ENCODE data around the gene CCDC73. TPM values are rescaled to one million over a fixed set of nuclear protein-coding genes. Genes with fewer than 3 reads are reported as not detected.

Gene CCDC73
- total RNA-seq, 1 donor = not detected

- H3K9me3 ChIP-seq (ENCODE audit: low read depth, low read length) = no peaks in the 10 kb centered on the region
- H3K79me2 ChIP-seq (ENCODE audit: insufficient read depth, low read length) = no peaks in the 10 kb centered on the region
- H3K36me3 ChIP-seq (ENCODE audit: insufficient read depth, low read length) = no peaks in the 10 kb centered on the region
- no peaks in the 10 kb centered on the region for H3K27me3 ChIP-seq (ENCODE audit: insufficient read depth, low read length)
- no peak for DNase-seq (ENCODE audit: insufficient read length, low spot score, missing footprints)
- no peak overlapping the region for H3K4me2 ChIP-seq (ENCODE audit: insufficient read depth, low read length)
- H3K4me1 ChIP-seq (ENCODE audit: insufficient read depth, low read length) = peaks cover 3% of the 10 kb centered on the region
- TF ChIP-seq CTCF (IDR thresholded peaks at IDR 0.05; ENCODE audit: extremely low read depth, low read depth, low read length) = no peak
- no peak overlapping the region for H3K27ac ChIP-seq (ENCODE audit: low read depth, low read length)
- no peak overlapping the region for H3K4me3 ChIP-seq (ENCODE audit: insufficient read depth, low read length)
- H4K20me1 ChIP-seq (ENCODE audit: insufficient read depth, low read length) = no peaks in the 10 kb centered on the region
- H2AFZ ChIP-seq (ENCODE audit: low read length) = no peak overlapping the region
These were observed 27.1 kb upstream of the CCDC73 start for GRCh38 chr11:32821517-32821916.

- Histone ChIP-seq H2AFZ (ENCODE audit: low read length) (no peak overlapping the region), H3K36me3 (ENCODE audit: insufficient read depth, low read length) (no peaks in the 10 kb centered on the region), H3K4me1 (ENCODE audit: insufficient read depth, low read length) (peaks cover 3% of the 10 kb centered on the region), H3K9me3 (ENCODE audit: low read depth, low read length) (no peaks in the 10 kb centered on the region), H3K27ac (ENCODE audit: low read depth, low read length) (no peak overlapping the region), H3K79me2 (ENCODE audit: insufficient read depth, low read length) (no peaks in the 10 kb centered on the region), H3K4me3 (ENCODE audit: insufficient read depth, low read length) (no peak overlapping the region), H4K20me1 (ENCODE audit: insufficient read depth, low read length) (no peaks in the 10 kb centered on the region), H3K4me2 (ENCODE audit: insufficient read depth, low read length) (no peak overlapping the region), H3K27me3 (ENCODE audit: insufficient read depth, low read length) (no peaks in the 10 kb centered on the region)
- no peak for TF ChIP-seq CTCF (IDR thresholded peaks at IDR 0.05; ENCODE audit: extremely low read depth, low read depth, low read length)
- no peak for DNase-seq (ENCODE audit: insufficient read length, low spot score, missing footprints)
These were observed 26.0 kb upstream of the CCDC73 start for GRCh38 chr11:32820497-32820896.

GRCh38 chr11:32819187-32819586, 24.7 kb upstream of the CCDC73 start:
- Histone ChIP-seq H3K36me3 (ENCODE audit: insufficient read depth, low read length) (no peaks in the 10 kb centered on the region), H3K4me2 (ENCODE audit: insufficient read depth, low read length) (no peak overlapping the region), H3K27me3 (ENCODE audit: insufficient read depth, low read length) (no peaks in the 10 kb centered on the region), H3K4me1 (ENCODE audit: insufficient read depth, low read length) (peaks cover 3% of the 10 kb centered on the region), H4K20me1 (ENCODE audit: insufficient read depth, low read length) (no peaks in the 10 kb centered on the region), H3K27ac (ENCODE audit: low read depth, low read length) (no peak overlapping the region), H3K4me3 (ENCODE audit: insufficient read depth, low read length) (no peak overlapping the region), H2AFZ (ENCODE audit: low read length) (no peak overlapping the region), H3K9me3 (ENCODE audit: low read depth, low read length) (no peaks in the 10 kb centered on the region), H3K79me2 (ENCODE audit: insufficient read depth, low read length) (no peaks in the 10 kb centered on the region)
- TF ChIP-seq CTCF (IDR thresholded peaks at IDR 0.05; ENCODE audit: extremely low read depth, low read depth, low read length) = no peak
- DNase-seq (ENCODE audit: insufficient read length, low spot score, missing footprints) = no peak

- TF ChIP-seq CTCF (IDR thresholded peaks at IDR 0.05; ENCODE audit: extremely low read depth, low read depth, low read length) = no peak
- Histone ChIP-seq H2AFZ (ENCODE audit: low read length) (no peak overlapping the region), H3K27ac (ENCODE audit: low read depth, low read length) (no peak overlapping the region)
These were observed 23.4 kb upstream of the CCDC73 start for GRCh38 chr11:32817852-32818183.

More at GRCh38 chr11:32817852-32818183, 23.4 kb upstream of the CCDC73 start:
- H3K79me2 ChIP-seq (ENCODE audit: insufficient read depth, low read length) = no peaks in the 10 kb centered on the region
- H3K4me1 ChIP-seq (ENCODE audit: insufficient read depth, low read length) = peaks cover 3% of the 10 kb centered on the region
- H4K20me1 ChIP-seq (ENCODE audit: insufficient read depth, low read length) = no peaks in the 10 kb centered on the region
- peak; percentile 21 for DNase-seq (ENCODE audit: insufficient read length, low spot score, missing footprints)
- H3K4me3 ChIP-seq (ENCODE audit: insufficient read depth, low read length) = no peak overlapping the region
- no peaks in the 10 kb centered on the region for H3K36me3 ChIP-seq (ENCODE audit: insufficient read depth, low read length)
- no peaks in the 10 kb centered on the region for H3K27me3 ChIP-seq (ENCODE audit: insufficient read depth, low read length)
- H3K9me3 ChIP-seq (ENCODE audit: low read depth, low read length) = no peaks in the 10 kb centered on the region
- H3K4me2 ChIP-seq (ENCODE audit: insufficient read depth, low read length) = no peak overlapping the region
